Skeletal muscle tissue (tissue), 4 donors: Measurements from ENCODE around the gene TPCN1. TPM values are rescaled to one million over a fixed set of nuclear protein-coding genes. Genes with fewer than 3 reads are reported as not detected.
A peak's percentile ranks its signal among the peaks of the same experiment; 100 is the strongest.

ENCODE experiments used
- H3K27ac ChIP-seq: one replicate; pipeline ENCODE4 v1.7.0; 2013; ENCODE audit warnings: mild to moderate bottlenecking, low read depth, low read length, inconsistent platforms
- H3K27me3 ChIP-seq, 3 donors: one replicate each; pipeline ENCODE4 v1.7.0; 2013; ENCODE audit warnings: low read length in 3 of 3; ENCODE audit not compliant: control insufficient read depth in 3 of 3, insufficient read depth in 3 of 3
- H3K36me3 ChIP-seq, 3 donors: one replicate each; pipeline ENCODE4 v1.7.0; 2013; ENCODE audit warnings: low read length in 3 of 3; ENCODE audit not compliant: control insufficient read depth in 3 of 3, insufficient read depth in 3 of 3
- H3K4me1 ChIP-seq, 3 donors: one replicate each; pipeline ENCODE4 v1.7.0; 2013; ENCODE audit warnings: low read length in 3 of 3, mild to moderate bottlenecking in 3 of 3; ENCODE audit not compliant: control insufficient read depth in 3 of 3, insufficient read depth in 3 of 3
- H3K4me3 ChIP-seq, 3 donors: one replicate each; pipeline ENCODE4 v1.7.0; 2013; ENCODE audit warnings: low read length in 3 of 3
- H3K9ac ChIP-seq, 3 donors: one replicate each; pipeline ENCODE4 v1.7.0; 2013; ENCODE audit warnings: low read length in 3 of 3, mild to moderate bottlenecking in 3 of 3, moderate library complexity in 2 of 3, low read depth in 1 of 3
- H3K9me3 ChIP-seq, 3 donors: one replicate each; pipeline ENCODE4 v1.7.0; 2013; ENCODE audit warnings: low read length in 3 of 3; ENCODE audit not compliant: control insufficient read depth in 3 of 3
- total RNA-seq: library from RNA; depleted of rRNA; stranded (reverse); fragments of >200 nt; gene quantifications from one replicate; pipeline ENCODE4 v1.2.3, GENCODE V29; 2014
- donor health status: Osteomylitis.

The TPCN1 gene
- total RNA-seq, 1 donor from 2014 or later: 11.0 TPM

- H3K9ac ChIP-seq: peak overlapping the region in 1 of 3 donors; percentile 66
- no peaks in the 10 kb centered on the region for H3K9me3 ChIP-seq
- H3K27ac ChIP-seq: peak overlapping the region; percentile 75
- peaks cover 8 to 22% (median 19%) of the 10 kb centered on the region in 3 donors for H3K36me3 ChIP-seq
- no peaks in the 10 kb centered on the region for H3K27me3 ChIP-seq
- H3K4me1 ChIP-seq: peaks cover 31 to 50% (median 45%) of the 10 kb centered on the region in 3 donors
- peak overlapping the region in 1 of 3 donors; percentile 31 for H3K4me3 ChIP-seq
These were observed 31.2 kb downstream of the TPCN1 start for GRCh38 chr12:113252494-113252893.

- H3K4me1 ChIP-seq: peaks cover 22 to 42% (median 35%) of the 10 kb centered on the region in 3 donors
- H3K27ac ChIP-seq: peak overlapping the region; percentile 75
These were observed 32.4 kb downstream of the TPCN1 start for GRCh38 chr12:113253532-113254285.

GRCh38 chr12:113254298-113254697, 33.0 kb downstream of the TPCN1 start:
- Histone ChIP-seq H3K36me3 (peaks cover 4 to 15% (median 13%) of the 10 kb centered on the region in 3 donors), H3K9me3 (no peaks in the 10 kb centered on the region), H3K9ac (no peak overlapping the region), H3K4me1 (peaks cover 20 to 42% (median 35%) of the 10 kb centered on the region in 3 donors), H3K27me3 (no peaks in the 10 kb centered on the region), H3K4me3 (no peak overlapping the region), H3K27ac (no peak overlapping the region)

More at GRCh38 chr12:113253532-113254285, 32.4 kb downstream of the TPCN1 start:
- Histone ChIP-seq H3K9me3 (no peaks in the 10 kb centered on the region), H3K9ac (no peak overlapping the region), H3K4me3 (no peak overlapping the region), H3K36me3 (peaks cover 5 to 18% (median 17%) of the 10 kb centered on the region in 3 donors), H3K27me3 (no peaks in the 10 kb centered on the region)

- Histone ChIP-seq H3K9me3 (no peaks in the 10 kb centered on the region), H3K27ac (no peak overlapping the region), H3K9ac (no peak overlapping the region), H3K27me3 (no peaks in the 10 kb centered on the region), H3K36me3 (peaks cover 2 to 12% (median 4%) of the 10 kb centered on the region in 3 donors), H3K4me1 (peaks cover 27 to 37% (median 31%) of the 10 kb centered on the region in 3 donors), H3K4me3 (no peak overlapping the region)
These were observed 36.3 kb downstream of the TPCN1 start for GRCh38 chr12:113257564-113257963.

GRCh38 chr12:113260127-113260526, 38.9 kb downstream of the TPCN1 start:
- no peaks in the 10 kb centered on the region for H3K27me3 ChIP-seq
- H3K4me3 ChIP-seq: peak overlapping the region in 1 of 3 donors; percentile 15
- peak overlapping the region in 2 of 3 donors; percentile 33 to 64 for H3K9ac ChIP-seq
- peaks cover 10 to 14% (median 12%) of the 10 kb centered on the region in 3 donors for H3K36me3 ChIP-seq
- peaks cover 26 to 37% (median 32%) of the 10 kb centered on the region in 3 donors for H3K4me1 ChIP-seq
- H3K9me3 ChIP-seq: no peaks in the 10 kb centered on the region
- peak overlapping the region; percentile 80 for H3K27ac ChIP-seq

- Histone ChIP-seq H3K27me3 (no peaks in the 10 kb centered on the region), H3K9me3 (no peaks in the 10 kb centered on the region), H3K27ac (peak overlapping the region; percentile 80), H3K4me1 (peaks cover 26 to 37% (median 32%) of the 10 kb centered on the region in 3 donors), H3K36me3 (peaks cover 11 to 18% (median 12%) of the 10 kb centered on the region in 3 donors), H3K9ac (peak overlapping the region in 1 of 3 donors; percentile 64), H3K4me3 (peak overlapping the region in 1 of 3 donors; percentile 15)
These were observed 39.5 kb downstream of the TPCN1 start for GRCh38 chr12:113260636-113261300.

- peaks cover 26 to 37% (median 32%) of the 10 kb centered on the region in 3 donors for H3K4me1 ChIP-seq
- no peaks in the 10 kb centered on the region for H3K9me3 ChIP-seq
- no peaks in the 10 kb centered on the region for H3K27me3 ChIP-seq
- peaks cover 22 to 29% (median 23%) of the 10 kb centered on the region in 3 donors for H3K36me3 ChIP-seq
- H3K4me3 ChIP-seq: no peak overlapping the region
- no peak overlapping the region for H3K27ac ChIP-seq
- no peak overlapping the region for H3K9ac ChIP-seq
These were observed 40.7 kb downstream of the TPCN1 start for GRCh38 chr12:113261847-113262470.

GRCh38 chr12:113262710-113263109, 41.4 kb downstream of the TPCN1 start:
- Histone ChIP-seq H3K4me1 (peaks cover 26 to 37% (median 32%) of the 10 kb centered on the region in 3 donors), H3K4me3 (no peak overlapping the region), H3K9me3 (no peaks in the 10 kb centered on the region), H3K9ac (peak overlapping the region in 1 of 3 donors; percentile 20), H3K27ac (no peak overlapping the region), H3K27me3 (no peaks in the 10 kb centered on the region), H3K36me3 (peaks cover 27 to 36% (median 29%) of the 10 kb centered on the region in 3 donors)

- Histone ChIP-seq H3K27me3 (no peaks in the 10 kb centered on the region), H3K4me1 (peaks cover 26 to 35% (median 32%) of the 10 kb centered on the region in 3 donors), H3K9me3 (no peaks in the 10 kb centered on the region), H3K36me3 (peaks cover 34 to 43% (median 36%) of the 10 kb centered on the region in 3 donors), H3K9ac (no peak overlapping the region), H3K4me3 (no peak overlapping the region), H3K27ac (no peak overlapping the region)
These were observed 42.2 kb downstream of the TPCN1 start for GRCh38 chr12:113263431-113263963.
